Vagina (tissue), 2 donors: ENCODE results near the gene OLFML2B. TPM values are rescaled to one million over a fixed set of nuclear protein-coding genes. Genes with fewer than 3 reads are reported as not detected.

Experiments used
- DNase-seq, 2 donors: peaks; one replicate each; pipeline ENCODE4 v3.0.0-alpha.2; 2017; ENCODE audit errors: extremely low spot score in 2 of 2
- H3K27ac ChIP-seq: fragments of 200-600 bp; sonication (generic); one replicate; pipeline ENCODE4 v1.5.1; 2019
- H3K27me3 ChIP-seq: fragments of 200-600 bp; sonication (generic); one replicate; pipeline ENCODE4 v1.5.1; 2019
- H3K36me3 ChIP-seq, 2 donors: fragments of 200-600 bp; sonication (generic); one replicate each; pipeline ENCODE4 v1.5.1; 2017 to 2019
- H3K4me1 ChIP-seq: fragments of 200-600 bp; sonication (generic); one replicate; pipeline ENCODE4 v1.5.1; 2019
- H3K4me3 ChIP-seq, 2 donors: fragments of 200-600 bp; sonication (generic); 1 replicate in 1 of 2; 2 replicates in 1 of 2; pipeline ENCODE4 v1.5.1; 2016 to 2019
- H3K9me3 ChIP-seq: fragments of 200-600 bp; sonication (generic); one replicate; pipeline ENCODE4 v1.5.1; 2019
- CTCF ChIP-seq, 3 experiments: fragments of 450-650 bp in 2 of 3; fragments of 200-600 bp in 1 of 3; sonication (generic) in 1 of 3; IDR thresholded peaks; one replicate each; pipeline ENCODE4 v1.5.1; 2017 to 2019; ENCODE audit warnings: antibody characterized with exemption in 3 of 3, mild to moderate bottlenecking in 2 of 3, moderate library complexity in 2 of 3
- POLR2A ChIP-seq, 2 donors: fragments of 450-650 bp; IDR thresholded peaks; one replicate each; pipeline ENCODE4 v1.6.1; 2017; ENCODE audit warnings: antibody characterized with exemption in 2 of 2, mild to moderate bottlenecking in 2 of 2, moderate library complexity in 2 of 2
- POLR2AphosphoS5 ChIP-seq, 2 donors: sonication (generic); formaldehyde crosslinking; IDR thresholded peaks; one replicate each; pipeline ENCODE4 v1.9.0; 2017; ENCODE audit warnings: antibody characterized with exemption in 2 of 2, mild to moderate bottlenecking in 2 of 2, low read depth in 1 of 2; ENCODE audit not compliant: insufficient read depth in 1 of 2
- intact Hi-C: fragments of 100-400 bp; cut with DNase I; formaldehyde crosslinking; loops from one replicate; pipeline ENCODE4 v1.15.1; 2023
- total RNA-seq: library from RNA; depleted of rRNA; stranded (reverse); fragments of >200 nt; gene quantifications from one replicate; pipeline ENCODE4 v1.2.3, GENCODE V29; 2016

Gene OLFML2B
- total RNA-seq, 1 donor from 2014 or later, result 12.8 TPM

- intact Hi-C loops, result no loop called here
- H3K9me3 ChIP-seq, result no peaks in the 10 kb centered on the region
- no peak for DNase-seq
- H3K27me3 ChIP-seq, result no peaks in the 10 kb centered on the region
- H3K4me3 ChIP-seq, result no peak overlapping the region
- TF ChIP-seq POLR2AphosphoS5 (IDR thresholded peaks at IDR 0.05; ENCODE audit: insufficient read depth in 1 of 2, low read depth in 1 of 2), result no peak
- TF ChIP-seq CTCF (IDR thresholded peaks at IDR 0.05), result no peak
- TF ChIP-seq POLR2A (IDR thresholded peaks at IDR 0.05), result no peak
- H3K27ac ChIP-seq, result no peak overlapping the region
- H3K4me1 ChIP-seq, result peaks cover 20% of the 10 kb centered on the region
- H3K36me3 ChIP-seq, result peaks cover 0 to 9% of the 10 kb centered on the region in 2 donors
These were observed 79.3 kb downstream of the OLFML2B start for GRCh38 chr1:161944381-161944780.

- DNase-seq, result no peak
- H3K4me3 ChIP-seq, result no peak overlapping the region
- no peaks in the 10 kb centered on the region for H3K27me3 ChIP-seq
- no peaks in the 10 kb centered on the region for H3K9me3 ChIP-seq
- intact Hi-C loops, result no loop called here
- peaks cover 14% of the 10 kb centered on the region for H3K4me1 ChIP-seq
- H3K27ac ChIP-seq, result no peak overlapping the region
- TF ChIP-seq POLR2AphosphoS5 (IDR thresholded peaks at IDR 0.05; ENCODE audit: insufficient read depth in 1 of 2, low read depth in 1 of 2) (no peak), POLR2A (IDR thresholded peaks at IDR 0.05) (no peak), CTCF (IDR thresholded peaks at IDR 0.05) (no peak)
- peaks cover 0 to 9% of the 10 kb centered on the region in 2 donors for H3K36me3 ChIP-seq
These were observed 79.9 kb downstream of the OLFML2B start for GRCh38 chr1:161943737-161944136.

- DNase-seq, result no peak
- intact Hi-C loops, result no loop called here
- H3K27ac ChIP-seq, result no peak overlapping the region
- peaks cover 0 to 9% of the 10 kb centered on the region in 2 donors for H3K36me3 ChIP-seq
- no peaks in the 10 kb centered on the region for H3K9me3 ChIP-seq
- peaks cover 10% of the 10 kb centered on the region for H3K4me1 ChIP-seq
- no peaks in the 10 kb centered on the region for H3K27me3 ChIP-seq
- no peak overlapping the region for H3K4me3 ChIP-seq
- TF ChIP-seq POLR2AphosphoS5 (IDR thresholded peaks at IDR 0.05; ENCODE audit: insufficient read depth in 1 of 2, low read depth in 1 of 2), result no peak
- no peak for TF ChIP-seq POLR2A (IDR thresholded peaks at IDR 0.05)
- TF ChIP-seq CTCF (IDR thresholded peaks at IDR 0.05), result no peak
These were observed 81.8 kb downstream of the OLFML2B start for GRCh38 chr1:161941726-161942436.

GRCh38 chr1:161940866-161941591 lies 82.6 kb downstream of the OLFML2B start:
- Histone ChIP-seq H3K27ac (no peak overlapping the region), H3K9me3 (no peaks in the 10 kb centered on the region), H3K4me3 (no peak overlapping the region), H3K27me3 (no peaks in the 10 kb centered on the region), H3K36me3 (peaks cover 0 to 9% of the 10 kb centered on the region in 2 donors), H3K4me1 (peaks cover 10% of the 10 kb centered on the region)
- intact Hi-C loops, result no loop called here
- DNase-seq, result no peak
- TF ChIP-seq POLR2A (IDR thresholded peaks at IDR 0.05) (no peak), POLR2AphosphoS5 (IDR thresholded peaks at IDR 0.05; ENCODE audit: insufficient read depth in 1 of 2, low read depth in 1 of 2) (no peak), CTCF (IDR thresholded peaks at IDR 0.05) (no peak)

GRCh38 chr1:161936786-161937185 lies 86.9 kb downstream of the OLFML2B start:
- no peak for TF ChIP-seq POLR2AphosphoS5 (IDR thresholded peaks at IDR 0.05; ENCODE audit: insufficient read depth in 1 of 2, low read depth in 1 of 2)
- TF ChIP-seq CTCF (IDR thresholded peaks at IDR 0.05), result no peak
- TF ChIP-seq POLR2A (IDR thresholded peaks at IDR 0.05), result no peak
- DNase-seq, result no peak
- Histone ChIP-seq H3K4me3 (no peak overlapping the region), H3K9me3 (no peaks in the 10 kb centered on the region), H3K4me1 (no peaks in the 10 kb centered on the region), H3K36me3 (no peaks in the 10 kb centered on the region), H3K27me3 (no peaks in the 10 kb centered on the region), H3K27ac (no peak overlapping the region)
- intact Hi-C loops, result no loop called here
